Measurements from ENCODE around the gene RHBDD2.
"Not testable (repeated sequence)": the region's sequence is repeated elsewhere in the genome, so short reads cannot be mapped to it uniquely, and the experiment has no call there.

The RHBDD2 gene

DNA sequence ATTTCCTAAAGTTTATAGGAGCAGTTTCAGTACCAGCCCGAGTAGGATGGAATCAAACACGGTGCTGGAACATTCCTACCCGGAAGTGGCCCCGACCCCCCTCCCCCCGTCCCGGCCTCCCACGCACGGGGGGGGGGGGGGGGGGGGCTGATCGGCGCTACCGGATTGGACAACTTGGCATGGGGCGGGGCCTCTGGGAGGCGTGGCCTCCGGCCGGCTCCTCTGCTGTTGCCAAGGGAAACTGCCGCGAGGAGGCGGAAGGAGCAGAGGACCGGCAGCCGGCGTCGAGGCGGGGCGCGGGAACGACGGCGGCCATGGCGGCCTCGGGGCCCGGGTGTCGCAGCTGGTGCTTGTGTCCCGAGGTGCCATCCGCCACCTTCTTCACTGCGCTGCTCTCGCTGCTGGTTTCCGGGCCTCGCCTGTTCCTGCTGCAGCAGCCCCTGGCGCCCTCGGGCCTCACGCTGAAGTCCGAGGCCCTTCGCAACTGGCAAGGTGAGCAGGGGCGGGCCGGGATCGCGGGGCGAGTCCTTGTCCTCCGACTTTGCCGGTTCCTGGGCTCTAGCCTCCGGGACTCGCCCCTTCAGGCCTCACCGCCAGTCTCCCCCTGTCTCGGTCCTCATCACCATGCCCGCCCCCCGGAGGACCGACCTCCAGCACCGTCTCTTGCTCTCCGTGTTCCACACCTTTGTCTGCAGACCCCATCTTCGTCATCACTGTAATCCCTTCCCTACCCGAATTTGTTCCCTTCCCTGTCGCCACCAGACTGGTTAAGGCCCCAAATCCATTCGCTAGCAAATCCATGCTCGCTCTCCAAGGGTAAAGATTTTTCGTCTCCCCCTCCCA, at the start of gene RHBDD2:
Gene RHBDD2 (plus strand): TSS at position 266 of the 843 bp plus-strand sequence. CDS start 49 bp downstream, at position 315.
- peak; percentile 94 for DNase-seq (ENCODE audit: low spot score)

DNA sequence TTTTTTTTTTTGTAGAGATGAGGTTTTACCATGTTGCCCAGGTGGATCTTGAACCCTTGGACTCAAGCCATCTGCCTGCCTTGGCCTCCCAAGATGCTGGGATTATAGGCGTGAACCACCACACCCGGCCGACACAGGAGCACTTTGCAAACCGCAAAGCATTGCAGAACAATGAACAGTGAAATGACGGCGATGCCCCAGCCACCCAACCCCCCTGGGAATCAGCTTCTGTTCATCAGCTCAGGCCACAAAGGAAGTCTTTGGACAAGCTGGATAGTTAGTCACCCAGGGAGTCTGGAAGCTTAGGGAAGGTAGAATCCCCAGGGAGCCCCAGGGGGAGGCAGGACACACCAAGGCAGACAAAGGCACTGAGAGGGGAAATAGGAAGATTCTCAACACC, 49.2 kb upstream of the RHBDD2 start:
- DNase-seq (ENCODE audit: low spot score): not testable (repeated sequence)

DNA sequence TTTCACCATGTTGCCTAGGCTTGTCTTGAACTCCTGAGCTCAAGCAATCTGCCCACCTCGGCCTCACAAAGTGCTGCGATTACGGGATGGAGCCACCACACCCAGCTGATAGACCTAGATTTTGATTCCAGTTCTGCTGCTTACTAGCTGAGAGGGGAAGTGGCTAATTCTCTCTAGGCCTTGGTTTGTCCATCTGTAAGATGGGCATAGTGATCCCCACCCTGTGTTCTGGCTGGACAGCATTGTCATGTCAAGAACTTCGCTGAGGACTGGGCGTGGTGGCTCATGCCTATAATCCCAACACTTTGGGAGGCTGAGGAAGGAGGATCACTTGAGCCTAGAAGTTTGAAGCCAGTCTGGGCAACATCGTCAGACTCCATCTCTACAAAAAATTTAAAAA, 47.9 kb upstream of the RHBDD2 start:
- no peak for DNase-seq (ENCODE audit: low spot score)

DNA sequence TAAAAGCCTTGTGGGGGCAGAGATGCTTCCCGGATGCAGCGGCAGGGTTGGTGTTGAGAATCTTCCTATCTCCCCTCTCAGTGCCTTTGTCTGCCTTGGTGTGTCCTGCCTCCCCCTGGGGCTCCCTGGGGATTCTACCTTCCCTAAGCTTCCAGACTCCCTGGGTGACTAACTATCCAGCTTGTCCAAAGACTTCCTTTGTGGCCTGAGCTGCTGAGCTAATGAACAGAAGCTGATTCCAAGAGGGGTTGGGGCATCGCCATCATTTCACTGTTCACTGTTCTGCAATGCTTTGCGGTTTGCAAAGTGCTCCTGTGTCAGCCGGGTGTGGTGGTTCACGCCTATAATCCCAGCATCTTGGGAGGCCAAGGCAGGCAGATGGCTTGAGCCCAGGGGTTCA, 45.2 kb upstream of the RHBDD2 start:
- DNase-seq (ENCODE audit: low spot score): not testable (repeated sequence)

DNA sequence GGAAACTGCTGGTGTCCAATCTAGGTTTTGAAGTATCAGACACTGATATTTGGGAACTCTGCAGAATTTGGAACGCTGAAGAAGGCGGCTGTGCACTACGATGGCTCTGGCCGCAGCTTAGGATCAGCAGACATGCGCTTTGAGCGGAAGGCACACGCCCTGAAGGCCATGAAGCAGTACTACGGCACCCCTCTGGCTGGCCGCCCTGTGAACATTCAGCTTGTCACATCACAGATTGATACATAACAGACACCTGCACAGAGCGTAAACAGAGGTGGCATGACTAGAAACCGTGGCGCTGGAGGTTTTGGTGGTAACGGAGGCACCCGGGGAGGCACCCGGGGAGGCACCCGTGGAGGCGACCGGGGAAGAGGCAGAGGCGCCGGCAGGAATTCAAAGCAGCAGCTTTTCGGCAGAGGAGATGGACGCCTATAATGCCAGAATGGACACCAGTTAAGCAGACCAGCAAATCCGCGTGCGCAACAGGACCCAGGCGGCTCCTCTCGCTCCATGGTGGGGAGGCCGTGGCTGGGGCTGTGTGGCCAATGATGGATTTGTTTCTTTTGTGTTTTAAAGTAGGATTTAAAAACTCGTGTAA, 43.0 kb upstream of the RHBDD2 start:
- no peak for DNase-seq (ENCODE audit: low spot score)

DNA sequence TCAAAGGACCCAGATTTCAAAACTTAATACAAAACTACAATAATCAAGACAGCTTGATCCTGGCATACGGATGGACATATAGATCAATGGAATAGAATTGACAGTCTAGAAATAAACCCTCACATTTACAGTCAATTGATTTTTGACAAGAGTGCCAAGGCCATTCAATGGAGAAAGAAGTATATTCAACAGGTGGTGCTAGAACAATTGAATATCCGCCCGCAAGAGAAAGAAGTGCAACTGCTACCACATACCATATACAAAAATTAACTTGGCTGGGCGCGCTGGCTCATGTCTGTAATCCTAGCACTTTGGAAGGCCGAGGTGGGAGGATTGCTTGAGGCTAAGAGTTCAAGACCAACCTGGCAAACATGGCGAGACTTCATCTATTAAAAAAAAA, 42.0 kb upstream of the RHBDD2 start:
- DNase-seq (ENCODE audit: low spot score): no peak

DNA sequence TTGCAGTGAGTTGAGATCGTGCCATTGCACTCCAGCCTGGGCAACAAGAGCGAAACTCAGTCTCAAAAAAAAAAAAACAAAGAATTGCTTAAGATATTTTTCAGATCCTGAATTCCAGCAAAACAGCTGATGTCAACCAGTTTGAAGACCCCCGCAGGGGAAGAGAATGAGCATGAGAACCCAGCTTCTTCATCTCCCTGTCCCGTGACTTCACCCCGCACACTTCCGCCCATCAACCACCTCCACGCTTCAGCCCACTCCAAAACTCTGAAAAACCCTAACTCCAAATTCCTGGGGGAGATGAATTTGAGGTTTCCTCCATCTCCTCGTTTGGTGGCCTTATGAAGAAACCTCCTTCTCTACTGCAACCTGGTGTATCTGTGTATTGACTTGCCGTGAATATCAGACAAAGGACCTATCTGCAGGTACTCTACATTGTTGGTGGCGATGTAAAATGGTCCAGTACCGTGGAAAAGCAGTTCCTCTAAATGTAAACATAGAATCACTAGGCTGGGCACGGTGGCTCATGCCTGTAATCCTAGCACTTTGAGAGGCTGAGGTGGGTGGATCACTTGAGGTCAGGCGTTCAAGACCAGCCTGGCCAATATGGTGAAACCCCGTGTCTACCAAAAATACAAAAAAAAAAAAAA, 40.4 kb upstream of the RHBDD2 start:
- DNase-seq (ENCODE audit: low spot score): not testable (repeated sequence)

DNA sequence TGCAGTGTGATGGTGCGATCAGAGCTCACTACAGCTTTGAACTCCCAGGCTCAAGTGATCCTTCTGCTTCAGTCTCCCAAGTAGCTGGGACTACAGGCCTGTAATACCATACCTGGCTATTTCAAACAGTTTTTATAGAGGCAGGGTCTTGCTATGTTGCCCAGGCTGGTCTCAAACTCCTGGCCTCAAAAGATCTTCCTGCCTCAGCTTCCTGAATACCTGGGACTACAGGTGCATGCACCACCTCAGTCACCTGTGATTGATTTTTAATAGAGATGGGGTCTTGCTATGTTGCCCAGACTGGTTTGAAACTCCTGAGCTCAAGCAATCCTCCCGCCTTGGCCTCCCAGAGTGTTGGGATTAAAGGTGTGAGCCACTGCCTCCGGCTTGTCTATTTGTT, 38.8 kb upstream of the RHBDD2 start:
- DNase-seq (ENCODE audit: low spot score): no peak

DNA sequence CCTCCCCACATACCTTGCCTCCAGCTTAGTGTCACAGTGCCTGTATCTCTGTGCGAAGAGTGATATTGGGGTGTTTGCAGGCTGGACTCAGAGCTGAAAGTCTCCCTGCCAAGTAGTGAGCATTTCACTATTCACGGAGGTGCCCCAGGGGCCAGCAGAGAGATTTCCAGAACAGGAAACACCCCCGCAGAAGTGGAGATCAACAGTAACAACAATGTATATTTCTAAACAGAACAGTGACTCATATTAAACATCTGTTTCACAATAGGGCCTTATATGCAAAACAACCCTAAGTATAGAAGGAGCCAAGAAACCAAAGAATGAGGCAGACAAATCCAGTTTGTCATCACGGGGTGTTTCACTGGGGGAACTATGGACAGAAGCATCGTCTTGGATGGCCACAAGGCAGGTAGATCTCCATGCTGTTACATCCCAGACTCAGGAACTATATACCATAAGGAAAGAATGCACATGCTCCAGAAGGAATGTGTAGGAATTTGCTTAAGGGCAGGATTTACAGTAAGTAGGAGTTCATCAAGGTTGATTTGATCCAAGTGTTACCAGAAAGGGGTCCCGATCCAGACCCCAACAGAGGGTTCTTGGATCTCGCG, 35.9 kb upstream of the RHBDD2 start:
- no peak for DNase-seq (ENCODE audit: low spot score)

DNA sequence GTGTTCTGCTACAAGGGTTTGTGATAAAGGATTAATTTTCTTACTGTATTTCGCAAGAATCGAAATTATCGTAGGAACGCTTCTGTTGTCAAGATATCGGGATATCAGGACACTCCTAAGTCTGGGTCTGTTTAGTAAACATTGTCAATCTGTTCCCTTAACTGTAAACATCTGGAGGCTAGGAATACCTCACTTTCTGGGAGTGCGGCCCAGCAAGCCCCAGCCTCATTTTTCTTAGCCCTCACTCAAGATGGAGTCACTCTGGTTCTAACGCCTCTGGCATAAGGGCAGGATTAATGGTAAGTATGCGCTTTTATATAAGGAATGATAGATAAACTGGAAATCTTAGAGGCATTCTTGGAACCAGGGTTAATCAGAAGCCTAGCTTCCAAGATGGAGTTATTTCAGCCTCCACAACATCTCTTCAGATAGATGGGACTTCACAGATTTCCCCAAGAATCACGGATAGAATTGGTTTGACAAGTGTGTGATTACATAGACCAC, 35.2 kb upstream of the RHBDD2 start:
- no peak for DNase-seq (ENCODE audit: low spot score)

DNA sequence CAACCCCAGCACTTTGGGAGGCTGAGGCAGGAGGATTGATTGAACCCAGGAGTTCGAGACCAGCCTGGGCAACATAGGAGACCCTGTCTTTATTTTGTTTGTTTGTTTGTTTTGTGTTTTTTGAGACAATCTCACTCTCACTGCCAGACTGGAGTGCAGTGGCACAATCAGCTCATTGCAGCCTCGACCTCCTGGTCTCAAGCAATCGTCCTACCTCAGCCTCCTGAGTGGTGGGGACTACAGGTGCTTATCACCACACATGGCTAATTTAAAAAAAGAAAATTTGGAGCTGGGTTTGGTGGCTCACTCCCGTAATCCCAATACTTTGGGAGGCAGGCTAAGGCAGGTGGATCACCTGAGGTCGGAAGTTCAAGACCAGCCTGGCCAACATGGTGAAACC, 34.7 kb upstream of the RHBDD2 start:
- DNase-seq (ENCODE audit: low spot score): no peak

DNA sequence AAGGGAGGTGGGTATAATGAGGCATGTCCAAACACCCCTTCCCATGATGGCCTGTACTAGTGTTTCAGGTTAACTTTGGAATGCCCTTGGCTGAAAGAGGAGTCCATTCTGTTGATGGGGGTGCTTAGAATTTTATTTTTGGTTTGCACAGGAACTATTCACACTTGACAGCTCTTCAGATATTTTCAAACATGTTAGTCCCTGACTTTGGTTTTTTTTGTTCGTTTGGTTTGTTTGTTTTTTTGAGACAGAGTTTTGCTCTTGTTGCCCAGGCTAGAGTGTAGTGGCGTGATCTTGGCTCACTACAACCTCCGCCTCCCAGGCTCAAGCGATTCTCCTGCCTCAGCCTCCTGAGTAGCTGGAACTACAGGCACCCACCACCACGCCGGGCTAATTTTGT, 33.7 kb upstream of the RHBDD2 start:
- DNase-seq (ENCODE audit: low spot score): not testable (repeated sequence)

DNA sequence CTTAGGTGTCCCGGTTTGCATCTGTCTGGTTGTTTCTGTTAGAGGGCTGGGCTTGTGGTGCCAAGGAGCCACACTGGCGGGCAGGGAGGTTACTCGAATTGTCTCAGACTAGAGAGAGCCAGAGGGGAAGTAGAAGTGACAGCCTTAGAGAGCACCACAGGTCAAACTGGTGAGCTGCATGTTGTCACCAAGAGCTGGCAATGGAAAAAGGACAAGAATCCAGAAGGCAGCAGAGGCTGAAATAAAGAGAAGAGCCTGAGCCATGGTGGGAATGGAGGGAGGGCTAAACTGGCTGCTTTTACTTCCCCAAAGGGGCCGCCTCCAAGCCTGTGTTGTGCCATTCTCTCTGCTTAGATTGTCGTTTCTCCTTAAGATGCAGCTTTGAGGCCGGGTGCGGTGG, 31.1 kb upstream of the RHBDD2 start:
- DNase-seq (ENCODE audit: low spot score): no peak

DNA sequence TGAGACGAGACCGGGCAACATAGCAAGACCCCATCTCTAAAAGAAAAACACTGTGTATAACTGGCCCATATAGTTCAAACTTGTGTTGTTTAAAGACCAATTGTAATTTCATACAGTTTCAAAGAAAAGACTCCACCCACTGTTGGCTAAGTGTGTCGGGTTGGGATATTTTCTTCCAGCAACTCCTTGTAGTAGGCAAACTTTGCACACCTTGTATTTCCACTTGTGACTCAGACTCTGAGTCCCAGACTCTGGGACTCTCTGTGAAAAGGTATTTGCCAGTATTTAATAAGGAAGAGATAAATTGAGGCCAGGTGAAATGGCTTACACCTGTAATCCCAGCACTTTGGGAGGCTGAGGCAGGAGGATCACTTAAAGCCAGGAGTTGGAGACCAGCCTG, 29.3 kb upstream of the RHBDD2 start:
- no peak for DNase-seq (ENCODE audit: low spot score)

DNA sequence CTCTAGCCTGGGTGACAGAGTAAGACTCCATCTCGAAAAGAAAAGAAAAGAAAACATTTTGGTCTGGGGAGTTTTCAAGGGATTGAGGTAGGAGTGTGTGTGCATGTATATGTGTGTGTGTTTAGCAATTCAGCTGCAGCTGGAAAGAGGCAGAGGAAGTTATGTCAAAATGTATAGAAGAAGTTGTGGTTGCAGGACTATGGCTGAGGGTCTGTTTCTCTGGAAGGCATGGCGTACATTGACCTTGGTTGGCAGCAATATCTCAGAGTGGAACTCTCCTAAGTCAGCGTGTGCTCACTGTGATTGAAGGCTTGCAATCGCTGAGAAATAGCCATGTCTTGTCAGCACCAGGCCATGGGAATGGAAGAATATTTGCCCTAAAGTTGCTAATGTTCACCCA, 28.6 kb upstream of the RHBDD2 start:
- no peak for DNase-seq (ENCODE audit: low spot score)

DNA sequence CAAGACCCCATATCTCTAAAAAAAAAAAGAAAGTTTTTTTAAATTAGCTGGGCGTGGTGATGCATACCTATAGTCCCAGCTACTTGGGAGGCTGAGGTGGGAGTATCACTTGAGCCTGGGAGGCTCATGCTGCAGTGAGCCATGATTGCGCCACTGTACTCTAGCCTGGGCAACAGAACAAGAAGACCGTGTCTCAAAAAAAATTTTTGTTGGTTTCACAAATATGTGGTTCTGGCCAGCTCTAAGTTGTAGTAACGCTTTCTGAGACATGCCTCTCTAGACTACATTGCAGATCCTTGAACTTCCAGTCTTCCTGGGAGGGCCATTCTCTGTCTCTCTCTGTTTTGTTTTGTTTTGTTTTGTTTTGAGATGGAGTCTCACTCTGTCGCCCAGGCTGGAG, 24.6 kb upstream of the RHBDD2 start:
- DNase-seq (ENCODE audit: low spot score): no peak

DNA sequence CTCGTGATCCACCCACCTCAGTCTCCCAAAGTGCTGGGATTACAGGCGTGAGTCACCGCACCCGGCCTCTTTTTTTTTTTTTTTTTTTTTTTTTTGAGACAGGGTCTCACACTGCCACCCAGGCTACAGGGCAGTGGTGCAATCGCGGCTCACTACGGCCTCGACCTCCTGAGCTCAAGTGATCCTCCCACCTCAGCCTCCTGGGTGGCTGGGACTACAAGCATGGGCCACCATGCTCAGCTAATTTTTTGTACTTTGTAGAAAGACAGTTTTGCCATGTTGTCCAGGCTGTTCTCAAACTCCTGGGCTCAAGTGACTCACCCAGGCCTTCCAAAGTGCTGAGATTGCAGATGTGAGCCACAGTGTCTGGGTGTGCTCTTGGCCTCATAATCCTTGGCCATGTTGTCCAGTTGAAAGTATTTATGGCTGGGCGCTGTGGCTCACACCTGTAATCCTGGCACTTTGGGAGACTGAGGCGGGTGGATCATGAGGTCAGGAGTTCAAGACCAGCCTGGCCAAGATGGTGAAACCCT, 24.0 kb upstream of the RHBDD2 start:
- not testable (repeated sequence) for DNase-seq (ENCODE audit: low spot score)

DNA sequence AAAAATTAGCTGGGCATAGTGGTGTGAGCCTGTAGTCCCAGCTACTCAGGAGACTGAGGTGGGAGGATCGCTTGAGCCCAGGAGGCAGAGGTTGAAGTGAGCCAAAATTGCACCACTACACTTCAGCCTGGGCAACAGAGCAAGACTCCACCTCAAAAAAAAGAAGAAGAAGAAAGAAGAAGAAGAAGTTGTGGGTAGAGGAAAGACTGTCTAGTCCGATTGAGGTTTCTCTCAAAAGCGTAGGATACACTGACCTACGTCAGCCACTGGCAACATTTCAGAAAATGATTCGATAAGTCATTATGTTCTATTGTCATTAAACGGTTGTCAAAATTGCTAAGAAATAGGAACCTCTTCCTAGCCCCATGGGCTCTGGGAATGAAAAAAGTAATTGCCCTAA, 22.3 kb upstream of the RHBDD2 start:
- no peak for DNase-seq (ENCODE audit: low spot score)

DNA sequence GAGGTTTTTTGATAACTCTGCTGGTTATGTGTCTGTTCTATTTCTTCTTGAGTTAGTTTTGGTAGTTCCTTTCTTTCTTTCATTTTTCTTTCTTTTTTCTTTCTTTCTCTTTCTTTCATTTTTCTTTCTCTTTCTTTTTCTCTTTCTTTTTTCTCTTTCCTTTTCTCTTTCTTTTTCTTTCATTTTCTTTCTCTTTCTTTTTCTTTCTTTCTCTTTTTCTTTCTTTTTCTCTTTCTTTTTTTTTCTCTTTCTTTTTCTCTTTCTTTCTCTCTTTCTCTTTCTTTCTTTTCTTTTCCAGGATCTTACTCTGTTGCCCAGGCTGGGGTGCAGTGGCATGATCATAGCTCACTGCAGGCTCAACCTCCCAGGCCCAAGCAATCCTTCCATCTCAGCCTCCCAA, 20.4 kb upstream of the RHBDD2 start:
- DNase-seq (ENCODE audit: low spot score): no peak

DNA sequence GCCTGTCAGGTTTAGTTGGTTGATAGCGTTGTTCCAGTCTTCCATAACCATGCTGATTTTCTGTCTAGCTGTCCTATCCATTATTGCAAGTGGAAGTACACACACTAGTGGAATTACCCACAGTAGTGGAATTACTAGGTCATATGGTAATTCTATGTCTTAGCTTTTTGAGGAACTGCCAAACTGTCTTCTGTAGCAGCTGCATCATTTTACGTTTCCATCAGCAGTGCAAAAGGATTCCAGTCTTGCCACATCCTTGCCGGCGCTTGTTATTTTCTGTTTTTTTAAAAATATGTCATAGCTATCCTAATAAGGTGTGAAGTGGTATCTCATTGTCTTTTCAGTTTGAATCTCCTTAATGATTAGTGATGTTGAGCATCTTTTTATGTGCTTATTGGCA, 17.2 kb upstream of the RHBDD2 start:
- no peak for DNase-seq (ENCODE audit: low spot score)

DNA sequence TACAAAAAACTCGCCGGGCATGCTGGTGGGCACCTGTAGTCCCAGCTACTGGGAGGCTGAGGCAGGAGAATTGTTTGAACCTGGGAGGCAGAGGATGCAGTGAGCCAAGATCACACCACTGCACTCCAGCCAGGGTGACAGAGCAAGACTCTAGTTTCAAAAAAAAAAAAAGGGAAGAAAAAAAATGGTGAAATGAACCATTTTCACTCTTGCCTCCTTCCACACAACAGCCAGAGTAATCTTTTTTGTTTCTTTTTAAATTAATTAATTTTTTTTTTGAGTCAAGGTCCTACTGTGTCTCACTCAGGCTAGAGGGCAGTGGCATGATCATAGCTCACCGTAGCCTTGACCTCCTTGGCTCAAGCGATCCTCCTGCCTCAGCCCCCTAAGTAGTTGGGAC, 14.6 kb upstream of the RHBDD2 start:
- not testable (repeated sequence) for DNase-seq (ENCODE audit: low spot score)

DNA sequence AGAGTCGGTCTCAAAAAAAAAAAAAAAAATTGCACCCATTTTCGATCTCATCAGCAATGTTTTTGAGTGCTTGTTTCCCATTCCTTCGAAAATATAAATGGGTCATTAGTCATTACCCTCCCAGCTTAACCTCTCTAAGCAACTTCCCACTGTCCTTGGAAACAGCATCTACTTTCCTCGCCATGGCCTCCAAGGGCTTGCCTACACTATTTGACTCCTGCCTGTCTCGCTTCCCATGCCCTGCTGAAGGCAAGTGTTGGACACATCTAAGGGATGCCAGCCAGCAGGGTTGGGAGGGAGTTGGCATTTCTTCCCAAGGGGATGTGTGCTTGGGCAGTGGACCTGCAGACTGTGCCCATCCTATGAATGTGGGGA, 12.7 kb upstream of the RHBDD2 start:
- no peak for DNase-seq (ENCODE audit: low spot score)
